ENCODE data around the gene HSPB8. TPM values are rescaled to one million over a fixed set of nuclear protein-coding genes. Genes with fewer than 3 reads are reported as not detected.
"Not testable (repeated sequence)": the region's sequence is repeated elsewhere in the genome, so short reads cannot be mapped to it uniquely, and the experiment has no call there.

Gene HSPB8
- total RNA-seq, 1 experiment from 2014 or later: not detected

DNA sequence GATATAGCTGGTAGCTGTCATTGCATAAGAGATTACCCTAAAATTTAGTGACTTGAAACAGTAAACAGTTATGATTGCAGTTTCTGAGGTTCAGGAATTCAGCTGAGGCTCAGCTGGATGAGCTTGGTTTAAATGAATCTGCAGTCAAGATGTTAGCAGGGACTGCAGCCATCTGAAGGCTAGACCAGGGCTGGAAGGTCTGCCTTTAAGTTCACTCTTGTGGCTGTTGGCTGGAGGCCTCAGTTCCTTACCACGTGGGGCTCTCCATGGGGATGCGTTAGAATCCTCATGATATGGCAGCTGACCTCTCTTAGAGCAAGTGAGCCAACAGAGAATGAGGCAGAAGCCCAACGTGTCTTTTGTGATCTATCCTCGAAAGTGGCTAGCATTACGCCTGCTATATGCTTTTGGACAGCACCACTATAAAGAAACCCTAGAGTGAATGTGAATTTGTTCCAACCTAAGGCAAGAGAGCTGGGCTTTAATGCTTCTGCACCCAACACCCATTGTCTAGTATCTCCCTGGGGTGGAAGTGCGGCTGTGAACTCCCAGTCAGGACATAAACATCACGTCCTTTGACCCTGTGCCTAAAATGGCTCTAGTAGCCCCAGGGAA lies 26.0 kb downstream of the HSPB8 start:
- no peaks in the 10 kb centered on the region for H3K9me3 ChIP-seq (ENCODE audit: low read length)
- H3K9ac ChIP-seq (ENCODE audit: low read length): no peak overlapping the region
- no peak for DNase-seq
- no peak overlapping the region for H2AFZ ChIP-seq (ENCODE audit: low read length)
- no peaks in the 10 kb centered on the region for H3K9me2 ChIP-seq (replicated peaks; ENCODE audit: insufficient read depth, low read length)
- H3K36me3 ChIP-seq (ENCODE audit: insufficient read depth, low read length): no peaks in the 10 kb centered on the region
- no peaks in the 10 kb centered on the region for H3K4me1 ChIP-seq (ENCODE audit: low read length)
- H3K4me2 ChIP-seq (ENCODE audit: low read depth, low read length, poor library complexity, severe bottlenecking): no peak overlapping the region
- H3K4me3 ChIP-seq (ENCODE audit: low read length): no peak overlapping the region
- no peaks in the 10 kb centered on the region for H4K20me1 ChIP-seq (ENCODE audit: insufficient read depth, low read depth, low read length)
- H3K27me3 ChIP-seq (ENCODE audit: low read length): no peaks in the 10 kb centered on the region
- H3K27ac ChIP-seq (ENCODE audit: low read length): no peak overlapping the region
- H3K79me2 ChIP-seq (ENCODE audit: low read length): no peaks in the 10 kb centered on the region

DNA sequence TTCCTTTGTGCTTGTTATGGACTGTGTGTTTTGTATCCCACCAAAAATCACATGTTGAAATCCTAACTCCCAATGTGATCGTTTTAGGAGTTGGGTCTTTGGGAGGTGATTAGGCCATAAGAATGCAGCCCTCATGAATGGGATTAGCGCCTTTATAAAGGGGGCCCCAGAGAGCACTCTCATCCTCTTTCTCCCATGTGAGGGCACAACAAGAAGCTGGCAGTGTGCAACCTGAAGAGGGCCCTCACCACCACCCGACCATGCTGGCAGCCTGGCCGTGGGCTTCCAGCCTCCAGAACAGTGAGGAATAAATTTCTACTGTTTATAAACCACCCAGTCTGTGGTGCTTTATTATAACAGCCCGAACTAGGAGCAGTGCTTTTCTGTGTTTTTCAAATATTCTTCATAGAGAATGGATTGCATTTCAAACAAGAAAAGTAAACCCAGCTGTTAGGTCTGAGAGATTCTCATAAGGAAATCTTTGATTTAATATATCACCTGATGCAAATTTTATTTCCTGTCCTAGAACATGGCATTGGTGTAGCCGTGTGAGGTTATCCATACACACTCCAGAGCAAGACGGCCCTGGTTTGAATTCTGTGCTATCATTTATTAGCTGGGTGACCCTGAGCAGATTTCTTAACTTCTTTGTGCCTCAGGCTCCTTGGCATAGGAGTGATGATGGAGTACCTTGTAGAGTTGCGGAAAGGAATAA lies 27.8 kb downstream of the HSPB8 start:
- H2AFZ ChIP-seq (ENCODE audit: low read length): no peak overlapping the region
- no peak overlapping the region for H3K27ac ChIP-seq (ENCODE audit: low read length)
- no peaks in the 10 kb centered on the region for H3K9me3 ChIP-seq (ENCODE audit: low read length)
- no peaks in the 10 kb centered on the region for H4K20me1 ChIP-seq (ENCODE audit: insufficient read depth, low read depth, low read length)
- H3K36me3 ChIP-seq (ENCODE audit: insufficient read depth, low read length): no peaks in the 10 kb centered on the region
- H3K4me2 ChIP-seq (ENCODE audit: low read depth, low read length, poor library complexity, severe bottlenecking): no peak overlapping the region
- H3K27me3 ChIP-seq (ENCODE audit: low read length): no peaks in the 10 kb centered on the region
- no peak overlapping the region for H3K9ac ChIP-seq (ENCODE audit: low read length)
- no peak overlapping the region for H3K4me3 ChIP-seq (ENCODE audit: low read length)
- H3K79me2 ChIP-seq (ENCODE audit: low read length): no peaks in the 10 kb centered on the region
- no peak for DNase-seq
- no peaks in the 10 kb centered on the region for H3K9me2 ChIP-seq (replicated peaks; ENCODE audit: insufficient read depth, low read length)
- H3K4me1 ChIP-seq (ENCODE audit: low read length): no peaks in the 10 kb centered on the region

DNA sequence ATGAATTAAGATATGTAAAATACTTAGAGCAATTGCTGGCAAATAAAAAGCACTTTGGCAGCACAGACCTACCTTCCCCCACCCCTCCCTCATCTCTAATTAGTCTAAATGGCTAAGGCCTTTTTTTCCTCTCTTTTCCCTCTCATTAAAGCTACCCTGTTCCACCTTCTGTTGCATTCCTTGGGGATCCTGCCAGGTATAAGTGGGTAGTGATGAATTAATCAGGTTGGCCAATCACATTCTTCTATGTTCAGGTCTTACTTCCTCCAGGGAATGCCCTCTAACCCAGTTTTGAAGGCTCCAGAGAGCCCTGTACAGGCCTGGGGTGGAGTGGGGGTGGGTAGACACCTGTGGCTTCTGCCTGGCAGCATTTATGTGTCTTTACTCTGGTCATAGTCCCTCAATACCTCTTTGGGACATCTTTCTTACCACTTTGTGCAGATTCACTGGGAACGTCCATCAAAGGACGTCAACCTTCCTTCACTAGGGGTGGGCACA lies 28.4 kb downstream of the HSPB8 start:
- Histone ChIP-seq H3K4me1 (ENCODE audit: low read length) (no peaks in the 10 kb centered on the region), H3K9me2 (replicated peaks; ENCODE audit: insufficient read depth, low read length) (no peaks in the 10 kb centered on the region), H3K4me3 (ENCODE audit: low read length) (no peak overlapping the region), H3K36me3 (ENCODE audit: insufficient read depth, low read length) (no peaks in the 10 kb centered on the region), H3K4me2 (ENCODE audit: low read depth, low read length, poor library complexity, severe bottlenecking) (no peak overlapping the region), H3K79me2 (ENCODE audit: low read length) (no peaks in the 10 kb centered on the region), H4K20me1 (ENCODE audit: insufficient read depth, low read depth, low read length) (no peaks in the 10 kb centered on the region), H3K27me3 (ENCODE audit: low read length) (no peaks in the 10 kb centered on the region), H3K27ac (ENCODE audit: low read length) (no peak overlapping the region), H3K9ac (ENCODE audit: low read length) (no peak overlapping the region), H2AFZ (ENCODE audit: low read length) (no peak overlapping the region), H3K9me3 (ENCODE audit: low read length) (no peaks in the 10 kb centered on the region)
- DNase-seq: no peak

DNA sequence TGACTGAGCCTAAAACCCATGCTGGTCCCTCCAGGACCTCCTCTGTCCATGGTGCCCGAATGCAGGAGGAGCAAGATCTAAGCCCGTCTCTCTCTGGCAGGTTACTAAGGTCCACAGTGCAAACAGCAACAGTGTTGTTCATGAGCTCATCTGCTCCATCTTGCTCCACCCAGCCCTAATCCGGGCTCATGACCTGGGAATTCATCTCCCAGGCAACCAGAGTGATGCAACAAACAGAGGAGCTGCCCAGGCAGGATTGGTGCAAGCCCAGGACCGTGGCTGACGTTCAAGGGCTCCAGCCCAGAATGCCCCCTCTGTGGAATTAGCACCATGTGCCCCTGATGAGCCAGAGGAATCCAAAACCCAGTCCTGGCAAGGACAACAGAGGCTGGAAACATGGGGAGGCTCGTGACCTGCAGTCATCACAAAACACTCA lies 29.9 kb downstream of the HSPB8 start:
- H3K9me3 ChIP-seq (ENCODE audit: low read length): no peaks in the 10 kb centered on the region
- H3K9ac ChIP-seq (ENCODE audit: low read length): no peak overlapping the region
- no peaks in the 10 kb centered on the region for H4K20me1 ChIP-seq (ENCODE audit: insufficient read depth, low read depth, low read length)
- no peaks in the 10 kb centered on the region for H3K79me2 ChIP-seq (ENCODE audit: low read length)
- no peak overlapping the region for H3K4me2 ChIP-seq (ENCODE audit: low read depth, low read length, poor library complexity, severe bottlenecking)
- no peaks in the 10 kb centered on the region for H3K36me3 ChIP-seq (ENCODE audit: insufficient read depth, low read length)
- H3K4me1 ChIP-seq (ENCODE audit: low read length): no peaks in the 10 kb centered on the region
- H3K27ac ChIP-seq (ENCODE audit: low read length): no peak overlapping the region
- no peak for DNase-seq
- no peaks in the 10 kb centered on the region for H3K9me2 ChIP-seq (replicated peaks; ENCODE audit: insufficient read depth, low read length)
- no peaks in the 10 kb centered on the region for H3K27me3 ChIP-seq (ENCODE audit: low read length)
- no peak overlapping the region for H3K4me3 ChIP-seq (ENCODE audit: low read length)
- no peak overlapping the region for H2AFZ ChIP-seq (ENCODE audit: low read length)

DNA sequence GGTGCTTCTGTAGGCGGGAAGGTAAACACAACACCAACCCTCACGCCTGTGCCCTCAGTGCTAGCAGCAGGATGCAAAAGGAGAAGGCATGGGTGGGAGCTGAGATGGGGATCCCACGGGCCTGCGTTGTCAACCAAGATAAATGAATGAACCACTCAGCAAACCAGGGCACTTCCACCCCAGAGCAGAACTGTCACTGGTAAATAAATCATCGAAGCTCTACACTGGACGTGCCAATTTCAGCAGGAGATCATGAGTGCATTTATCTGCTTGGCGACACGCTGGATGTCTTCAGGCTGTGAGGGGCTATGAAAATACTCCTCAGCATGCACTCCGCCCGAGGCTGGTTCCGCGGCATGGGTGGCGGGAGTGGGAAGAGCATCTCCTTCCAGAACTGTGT lies 33.2 kb downstream of the HSPB8 start:
- no peaks in the 10 kb centered on the region for H3K9me3 ChIP-seq (ENCODE audit: low read length)
- no peaks in the 10 kb centered on the region for H3K36me3 ChIP-seq (ENCODE audit: insufficient read depth, low read length)
- H3K4me1 ChIP-seq (ENCODE audit: low read length): no peaks in the 10 kb centered on the region
- no peak overlapping the region for H3K27ac ChIP-seq (ENCODE audit: low read length)
- H4K20me1 ChIP-seq (ENCODE audit: insufficient read depth, low read depth, low read length): no peaks in the 10 kb centered on the region
- H3K4me2 ChIP-seq (ENCODE audit: low read depth, low read length, poor library complexity, severe bottlenecking): no peak overlapping the region
- H3K79me2 ChIP-seq (ENCODE audit: low read length): no peaks in the 10 kb centered on the region
- H3K27me3 ChIP-seq (ENCODE audit: low read length): no peaks in the 10 kb centered on the region
- H3K9me2 ChIP-seq (replicated peaks; ENCODE audit: insufficient read depth, low read length): no peaks in the 10 kb centered on the region
- no peak overlapping the region for H2AFZ ChIP-seq (ENCODE audit: low read length)
- DNase-seq: no peak
- H3K4me3 ChIP-seq (ENCODE audit: low read length): no peak overlapping the region
- no peak overlapping the region for H3K9ac ChIP-seq (ENCODE audit: low read length)

DNA sequence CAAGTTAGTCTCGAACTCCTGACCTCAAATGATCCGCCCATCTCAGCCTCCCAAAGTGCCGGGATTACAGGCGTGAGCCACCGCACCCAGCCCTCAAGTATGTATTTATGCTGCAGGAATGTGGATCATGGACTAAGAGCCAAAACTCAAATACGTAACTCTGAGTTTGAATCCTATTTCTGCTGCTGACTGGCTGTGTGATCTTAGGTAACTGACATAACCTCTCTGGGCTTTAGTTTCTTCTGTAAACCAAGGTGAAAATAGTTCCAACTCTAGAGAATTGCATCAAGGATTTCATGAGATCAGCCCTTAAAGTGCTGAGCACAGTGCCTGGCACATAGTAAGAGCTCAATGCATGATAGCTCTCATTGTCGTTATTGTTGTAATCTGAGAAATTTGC lies 37.4 kb downstream of the HSPB8 start:
- H4K20me1 ChIP-seq (ENCODE audit: insufficient read depth, low read depth, low read length): no peaks in the 10 kb centered on the region
- no peaks in the 10 kb centered on the region for H3K79me2 ChIP-seq (ENCODE audit: low read length)
- no peak overlapping the region for H3K9ac ChIP-seq (ENCODE audit: low read length)
- no peaks in the 10 kb centered on the region for H3K9me2 ChIP-seq (replicated peaks; ENCODE audit: insufficient read depth, low read length)
- H3K36me3 ChIP-seq (ENCODE audit: insufficient read depth, low read length): no peaks in the 10 kb centered on the region
- H3K4me3 ChIP-seq (ENCODE audit: low read length): no peak overlapping the region
- H3K27ac ChIP-seq (ENCODE audit: low read length): no peak overlapping the region
- H3K27me3 ChIP-seq (ENCODE audit: low read length): no peaks in the 10 kb centered on the region
- no peaks in the 10 kb centered on the region for H3K4me1 ChIP-seq (ENCODE audit: low read length)
- no peak overlapping the region for H2AFZ ChIP-seq (ENCODE audit: low read length)
- no peak for DNase-seq
- H3K4me2 ChIP-seq (ENCODE audit: low read depth, low read length, poor library complexity, severe bottlenecking): no peak overlapping the region
- H3K9me3 ChIP-seq (ENCODE audit: low read length): no peaks in the 10 kb centered on the region

DNA sequence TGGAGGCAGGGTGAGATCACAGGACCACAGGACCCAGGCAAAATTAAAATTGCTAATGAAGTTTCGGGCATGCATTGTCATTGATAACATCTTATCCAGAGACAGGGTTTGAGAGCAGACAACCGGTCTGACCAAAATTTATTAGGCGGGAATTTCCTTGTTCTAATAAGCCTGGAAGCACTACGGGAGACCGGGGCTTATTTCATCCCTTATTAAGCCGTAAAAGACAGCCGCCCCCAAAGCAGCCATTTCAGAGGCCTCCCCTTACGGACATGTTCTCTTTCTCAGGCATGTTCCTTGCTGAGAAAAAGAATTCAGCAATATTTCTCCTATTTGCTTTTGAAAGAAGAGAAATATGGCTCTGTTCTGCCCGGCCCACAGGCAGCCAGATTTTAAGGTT lies 40.1 kb downstream of the HSPB8 start:
- not testable (repeated sequence) for H4K20me1 ChIP-seq (ENCODE audit: insufficient read depth, low read depth, low read length); DNase-seq; H3K79me2 ChIP-seq (ENCODE audit: low read length); H3K4me3 ChIP-seq (ENCODE audit: low read length); H3K4me2 ChIP-seq (ENCODE audit: low read depth, low read length, poor library complexity, severe bottlenecking); H3K9me3 ChIP-seq (ENCODE audit: low read length); H3K9me2 ChIP-seq (replicated peaks; ENCODE audit: insufficient read depth, low read length); H3K9ac ChIP-seq (ENCODE audit: low read length); H3K27ac ChIP-seq (ENCODE audit: low read length); H3K27me3 ChIP-seq (ENCODE audit: low read length); H2AFZ ChIP-seq (ENCODE audit: low read length); H3K4me1 ChIP-seq (ENCODE audit: low read length); H3K36me3 ChIP-seq (ENCODE audit: insufficient read depth, low read length)

DNA sequence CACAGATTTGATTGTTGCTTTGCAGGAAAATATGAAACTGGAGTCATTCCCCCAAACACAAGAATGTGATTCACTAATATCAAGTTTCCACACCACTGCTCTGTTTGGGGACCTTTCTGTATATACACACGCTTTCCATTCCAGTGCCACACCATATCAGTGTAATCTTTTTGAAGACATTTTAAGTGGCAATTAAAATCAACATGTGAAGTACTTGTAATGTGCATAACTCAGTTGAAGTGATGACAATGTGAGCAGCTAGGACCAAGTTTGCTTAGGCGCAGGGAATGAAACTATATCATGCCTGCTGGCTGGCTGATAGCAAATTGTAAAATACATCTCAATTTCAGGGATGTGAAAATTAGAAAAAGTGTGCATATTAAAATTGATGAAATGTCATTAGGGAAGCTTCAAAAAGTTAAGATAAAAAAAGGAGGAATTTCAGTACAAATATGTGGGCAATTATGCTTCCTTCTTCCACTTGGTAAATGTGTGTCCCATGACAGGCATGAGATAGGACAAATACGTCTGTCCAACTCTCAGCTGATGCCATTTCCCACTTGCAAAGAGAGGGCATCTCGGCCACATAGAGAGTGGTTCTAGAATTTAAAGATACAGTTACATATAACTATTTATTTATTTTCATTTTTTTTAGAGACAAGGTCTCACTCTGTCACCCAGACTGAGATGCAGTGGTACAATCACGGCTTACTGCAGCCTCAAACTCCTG lies 43.7 kb downstream of the HSPB8 start:
- Histone ChIP-seq H3K9me3 (ENCODE audit: low read length) (no peaks in the 10 kb centered on the region), H3K27me3 (ENCODE audit: low read length) (no peaks in the 10 kb centered on the region), H3K27ac (ENCODE audit: low read length) (no peak overlapping the region), H2AFZ (ENCODE audit: low read length) (no peak overlapping the region), H3K9me2 (replicated peaks; ENCODE audit: insufficient read depth, low read length) (no peaks in the 10 kb centered on the region), H3K9ac (ENCODE audit: low read length) (no peak overlapping the region), H3K4me2 (ENCODE audit: low read depth, low read length, poor library complexity, severe bottlenecking) (no peak overlapping the region), H3K79me2 (ENCODE audit: low read length) (no peaks in the 10 kb centered on the region), H4K20me1 (ENCODE audit: insufficient read depth, low read depth, low read length) (no peaks in the 10 kb centered on the region), H3K4me1 (ENCODE audit: low read length) (no peaks in the 10 kb centered on the region), H3K36me3 (ENCODE audit: insufficient read depth, low read length) (no peaks in the 10 kb centered on the region), H3K4me3 (ENCODE audit: low read length) (no peak overlapping the region)
- no peak for DNase-seq

Measured in Karpas-422 (cell line).